LNCAP (cell line): ENCODE results near the gene PTPRCAP.

ENCODE experiments used
- TF ChIP-seq, protein P1 (sequence below): fragments of 450-650 bp; IDR thresholded peaks from 2 replicates; pipeline ENCODE4 v1.5.1; 2017; ENCODE audit warnings: mild to moderate bottlenecking

Gene PTPRCAP

DNA sequence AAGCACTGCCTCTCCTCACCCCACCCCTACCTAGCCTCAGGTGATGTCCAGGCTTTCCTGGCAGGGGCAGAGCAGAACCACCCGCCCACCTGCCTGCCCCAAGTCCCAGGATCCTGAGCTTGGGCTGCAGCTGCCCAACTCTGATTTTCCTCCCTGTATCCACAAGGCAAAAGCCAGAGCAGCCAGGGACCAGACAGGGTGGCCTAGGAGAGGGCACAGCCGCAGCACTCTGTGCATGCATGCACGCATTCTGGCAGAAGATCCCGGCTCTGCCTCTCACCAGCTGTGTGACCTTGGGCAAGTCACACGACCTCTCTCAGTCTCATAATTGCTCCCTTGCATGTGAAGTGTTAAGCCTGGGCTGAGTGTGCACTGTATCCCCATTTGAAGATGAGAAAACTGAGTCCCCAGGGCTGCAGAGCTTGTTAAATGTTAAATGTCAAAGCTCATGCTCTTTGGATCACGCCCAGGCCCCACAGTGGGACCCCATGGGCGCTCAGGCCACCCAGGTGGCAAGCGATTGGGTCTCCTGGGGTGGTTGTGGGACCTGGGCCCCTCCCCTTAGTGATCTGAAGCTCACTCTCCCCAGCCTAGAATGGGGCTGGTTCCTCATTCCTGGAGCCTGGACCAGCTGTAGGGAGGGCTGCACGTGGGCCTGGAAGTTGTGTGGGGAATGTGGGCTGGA lies 24.8 kb downstream of the PTPRCAP start:
- TF ChIP-seq, protein P1, sequence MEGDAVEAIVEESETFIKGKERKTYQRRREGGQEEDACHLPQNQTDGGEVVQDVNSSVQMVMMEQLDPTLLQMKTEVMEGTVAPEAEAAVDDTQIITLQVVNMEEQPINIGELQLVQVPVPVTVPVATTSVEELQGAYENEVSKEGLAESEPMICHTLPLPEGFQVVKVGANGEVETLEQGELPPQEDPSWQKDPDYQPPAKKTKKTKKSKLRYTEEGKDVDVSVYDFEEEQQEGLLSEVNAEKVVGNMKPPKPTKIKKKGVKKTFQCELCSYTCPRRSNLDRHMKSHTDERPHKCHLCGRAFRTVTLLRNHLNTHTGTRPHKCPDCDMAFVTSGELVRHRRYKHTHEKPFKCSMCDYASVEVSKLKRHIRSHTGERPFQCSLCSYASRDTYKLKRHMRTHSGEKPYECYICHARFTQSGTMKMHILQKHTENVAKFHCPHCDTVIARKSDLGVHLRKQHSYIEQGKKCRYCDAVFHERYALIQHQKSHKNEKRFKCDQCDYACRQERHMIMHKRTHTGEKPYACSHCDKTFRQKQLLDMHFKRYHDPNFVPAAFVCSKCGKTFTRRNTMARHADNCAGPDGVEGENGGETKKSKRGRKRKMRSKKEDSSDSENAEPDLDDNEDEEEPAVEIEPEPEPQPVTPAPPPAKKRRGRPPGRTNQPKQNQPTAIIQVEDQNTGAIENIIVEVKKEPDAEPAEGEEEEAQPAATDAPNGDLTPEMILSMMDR: no peak

DNA sequence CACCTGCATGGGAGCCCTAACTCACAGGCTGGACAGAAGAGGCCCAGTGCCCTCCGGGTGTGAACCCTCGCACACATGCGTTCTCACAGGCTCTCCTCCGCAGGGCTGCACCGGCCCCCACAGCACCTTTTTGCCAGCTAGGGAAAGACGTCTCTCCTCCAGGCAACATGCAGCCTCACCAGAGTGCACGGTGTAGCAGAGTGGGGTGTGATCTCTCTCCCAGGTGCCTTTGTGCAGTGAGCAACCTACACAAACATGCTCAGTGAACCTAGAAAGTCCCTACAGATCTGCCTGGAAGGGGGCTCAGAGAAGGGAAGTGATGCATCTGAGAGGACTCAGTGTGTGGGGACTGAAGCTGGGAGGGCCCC lies 25.7 kb downstream of the PTPRCAP start:
- TF ChIP-seq, protein P1: no peak

DNA sequence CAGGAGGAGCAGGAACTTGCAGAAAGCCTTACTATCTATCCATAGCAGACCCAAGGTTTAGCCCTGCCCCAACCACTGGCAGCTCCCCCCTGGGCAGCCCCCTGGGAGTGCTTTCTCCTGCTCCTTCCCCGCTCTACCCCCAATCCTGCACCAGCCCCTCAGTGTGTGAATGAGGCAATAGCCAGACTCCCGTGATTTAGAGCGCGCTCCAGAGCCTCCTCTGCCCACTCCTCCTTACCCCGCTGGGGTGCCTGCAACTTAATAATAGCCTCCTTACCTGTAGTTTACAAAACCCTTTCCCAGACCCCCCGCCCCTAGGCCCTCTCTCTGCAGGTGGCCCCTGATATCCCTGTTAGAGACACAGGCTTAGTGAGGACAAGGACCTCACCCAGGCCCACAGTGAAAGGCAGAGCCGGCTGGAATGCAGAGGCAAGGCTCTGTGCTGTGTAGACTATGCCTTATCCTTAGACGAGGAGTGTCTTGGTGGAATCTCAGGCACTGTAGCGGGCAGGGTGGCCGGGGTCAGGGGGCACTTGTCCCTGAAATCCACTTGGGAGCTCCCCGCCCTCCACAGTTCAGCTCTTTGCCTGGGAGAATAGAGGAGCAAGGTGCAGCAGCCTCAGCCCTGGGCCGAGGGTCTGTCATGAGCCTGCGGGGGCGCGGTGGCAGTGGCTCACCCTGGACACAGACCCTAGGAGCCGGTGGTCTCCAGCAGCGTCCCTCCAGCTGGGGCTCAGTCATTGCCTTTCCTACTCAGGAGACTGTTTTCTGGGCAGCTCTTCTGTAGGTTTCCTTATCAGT lies 26.3 kb downstream of the PTPRCAP start:
- TF ChIP-seq, protein P1: no peak

DNA sequence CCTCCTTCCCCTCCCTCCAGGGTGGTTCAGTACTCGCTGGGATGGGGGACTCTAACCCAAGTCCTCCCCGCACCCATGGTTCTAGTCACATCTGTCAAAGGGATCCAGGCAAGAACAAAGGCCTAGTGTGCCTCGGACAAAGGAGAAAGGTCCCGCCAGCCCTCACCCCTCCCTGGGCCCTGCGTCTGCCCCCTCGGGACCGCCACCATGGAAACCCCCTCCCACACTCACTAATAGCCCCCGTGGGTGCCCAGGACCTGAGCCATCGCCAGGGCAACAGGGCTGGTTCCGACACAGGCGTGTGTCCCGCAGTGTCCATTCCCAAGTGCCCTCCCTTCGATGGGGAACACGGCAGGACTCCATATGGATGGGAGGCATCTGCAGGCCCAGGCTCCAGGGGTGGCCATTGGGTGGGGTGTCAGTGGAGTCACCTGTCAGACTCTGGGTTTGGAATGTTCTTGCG lies 27.1 kb downstream of the PTPRCAP start:
- TF ChIP-seq, protein P1: no peak

DNA sequence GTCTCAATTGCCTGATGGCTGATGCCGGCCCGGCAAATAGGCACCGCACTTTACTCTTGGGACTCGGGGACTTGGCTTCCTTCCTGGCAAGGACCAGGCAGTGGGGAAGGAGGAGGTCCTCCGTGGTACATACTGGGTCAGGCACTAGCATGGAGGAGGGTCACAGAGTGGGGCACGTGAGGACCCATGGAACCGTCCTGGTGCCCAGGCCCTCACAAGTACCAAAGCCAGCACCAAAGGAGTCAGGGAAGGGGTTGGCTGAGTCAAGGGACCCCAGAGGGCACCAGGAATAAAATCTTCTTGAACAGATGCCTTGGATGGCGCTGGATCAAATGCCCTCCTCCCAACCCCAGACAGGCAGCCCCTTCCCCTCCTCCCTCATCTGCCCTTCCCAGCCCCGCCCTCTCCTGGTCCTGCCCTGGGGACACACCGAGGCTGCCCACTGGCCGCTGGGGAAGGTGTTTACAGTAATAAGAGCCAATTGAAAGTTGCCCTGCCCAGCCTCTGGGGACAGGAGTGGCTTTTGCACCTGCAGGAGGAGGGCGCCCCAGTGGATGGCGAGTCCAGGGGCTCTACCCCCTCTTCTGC lies 27.6 kb downstream of the PTPRCAP start:
- TF ChIP-seq, protein P1: no peak

DNA sequence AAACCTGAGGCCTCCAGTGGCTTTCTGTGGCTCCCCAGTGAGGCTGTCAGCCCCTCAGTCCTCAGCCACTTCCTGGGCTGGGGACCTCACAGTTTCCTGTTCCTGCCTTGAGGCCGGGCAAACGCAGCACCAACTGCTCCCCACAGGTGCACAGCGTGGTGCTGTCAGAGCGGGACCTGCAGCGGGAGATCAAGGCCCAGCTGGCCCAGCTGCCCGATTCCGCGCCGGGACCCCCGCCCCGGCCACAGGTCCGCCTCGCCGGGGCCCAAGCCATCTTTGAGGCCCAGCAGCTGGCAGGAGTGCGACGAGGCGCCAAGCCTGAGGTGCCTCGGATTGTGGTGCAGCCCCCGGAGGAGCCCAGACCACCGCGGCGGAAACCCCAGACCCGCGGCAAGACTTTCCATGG lies 28.2 kb downstream of the PTPRCAP start:
- TF ChIP-seq, protein P1: no peak

DNA sequence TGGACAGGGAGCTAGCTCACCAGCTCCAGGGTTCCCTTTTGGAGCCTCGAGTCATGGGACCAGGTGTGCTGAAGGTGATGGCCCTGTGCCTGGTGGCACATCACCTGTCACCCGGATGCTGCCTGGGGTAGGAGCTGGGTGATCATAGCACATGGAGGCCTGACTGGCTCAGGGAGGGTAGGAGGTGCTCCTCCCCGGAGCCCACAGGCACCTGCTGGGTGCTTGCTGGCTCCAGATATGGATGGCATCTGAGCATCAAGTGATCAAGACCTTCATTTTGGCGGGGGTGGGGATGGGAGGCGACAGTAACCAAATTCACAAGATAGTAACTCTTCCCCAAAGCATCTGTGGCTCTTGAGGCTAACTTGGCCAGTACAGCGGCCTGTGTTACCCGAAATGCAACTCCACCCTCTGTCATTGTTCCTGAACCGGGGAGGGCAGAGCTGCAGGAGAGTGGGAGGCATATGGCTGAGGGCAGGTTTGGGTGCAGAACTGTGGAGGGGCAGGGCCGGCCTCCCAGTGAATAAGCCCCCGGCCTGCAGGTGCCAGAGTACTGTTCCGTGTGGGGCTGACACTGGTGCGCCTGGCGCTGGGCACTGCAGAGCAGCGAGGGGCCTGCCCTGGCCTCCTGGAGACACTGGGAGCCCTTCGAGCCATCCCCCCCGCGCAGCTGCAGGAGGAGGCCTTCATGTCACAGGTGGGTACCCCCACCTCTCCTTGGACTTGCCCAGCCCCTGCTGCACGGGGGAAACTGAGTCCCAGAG lies 28.9 kb downstream of the PTPRCAP start:
- TF ChIP-seq, protein P1: no peak
